ENCODE results near the gene MROH9. TPM values are rescaled to one million over a fixed set of nuclear protein-coding genes. Genes with fewer than 3 reads are reported as not detected.

Gene MROH9
- polyA plus RNA-seq, 1 of the 3 experiments (the other 2 are of a cell fraction) = 0.26 TPM

DNA sequence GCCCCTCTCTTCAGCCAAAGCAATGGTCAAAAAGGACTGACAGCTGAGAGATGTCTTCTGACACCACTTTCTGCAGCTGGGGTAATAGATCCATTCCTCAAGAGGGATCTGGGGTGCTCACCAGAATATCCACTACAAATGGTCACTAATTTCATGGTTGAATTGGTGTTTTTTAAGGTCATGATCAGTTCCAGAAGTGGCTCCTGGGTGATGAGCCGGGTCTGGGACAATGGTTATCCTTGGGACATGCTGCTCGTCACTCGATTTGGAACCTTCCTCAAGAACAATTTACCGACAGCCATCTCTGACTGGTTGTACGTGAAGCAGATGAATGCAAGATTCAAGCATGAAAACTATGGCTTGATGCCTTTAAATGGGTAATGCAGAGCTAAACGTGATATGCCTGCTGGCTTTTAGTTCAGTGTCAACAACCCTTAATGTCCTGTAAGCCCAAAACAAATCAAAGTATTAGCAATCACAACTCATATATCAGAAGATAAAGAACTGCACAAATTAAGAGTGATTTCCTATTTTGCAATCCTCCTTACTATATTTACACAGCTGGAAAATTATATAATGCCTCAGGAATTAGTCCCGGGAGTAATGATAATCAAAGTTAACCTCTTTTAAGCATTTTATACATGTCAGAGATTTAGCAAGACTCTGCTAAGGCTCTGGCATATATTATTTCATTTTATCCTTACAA is 175.4 kb downstream of the MROH9 start (continued):
- TF ChIP-seq TCF12 (IDR thresholded peaks at IDR 0.05) (no peak), RCOR1 (IDR thresholded peaks at IDR 0.05; ENCODE audit: low read length) (no peak), NFIC (IDR thresholded peaks at IDR 0.05; ENCODE audit: borderline replicate concordance) (no peak), JUND (IDR thresholded peaks at IDR 0.05) (no peak), MEF2A (IDR thresholded peaks at IDR 0.05; ENCODE audit: borderline replicate concordance, low read depth) (no peak), FOXJ3 (CRISPR knock-in tag; IDR thresholded peaks at IDR 0.05) (no peak)
- TF ChIP-seq, protein P1, sequence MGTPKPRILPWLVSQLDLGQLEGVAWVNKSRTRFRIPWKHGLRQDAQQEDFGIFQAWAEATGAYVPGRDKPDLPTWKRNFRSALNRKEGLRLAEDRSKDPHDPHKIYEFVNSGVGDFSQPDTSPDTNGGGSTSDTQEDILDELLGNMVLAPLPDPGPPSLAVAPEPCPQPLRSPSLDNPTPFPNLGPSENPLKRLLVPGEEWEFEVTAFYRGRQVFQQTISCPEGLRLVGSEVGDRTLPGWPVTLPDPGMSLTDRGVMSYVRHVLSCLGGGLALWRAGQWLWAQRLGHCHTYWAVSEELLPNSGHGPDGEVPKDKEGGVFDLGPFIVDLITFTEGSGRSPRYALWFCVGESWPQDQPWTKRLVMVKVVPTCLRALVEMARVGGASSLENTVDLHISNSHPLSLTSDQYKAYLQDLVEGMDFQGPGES (IDR thresholded peaks at IDR 0.05; ENCODE audit: low read depth, low read length) = no peak

DNA sequence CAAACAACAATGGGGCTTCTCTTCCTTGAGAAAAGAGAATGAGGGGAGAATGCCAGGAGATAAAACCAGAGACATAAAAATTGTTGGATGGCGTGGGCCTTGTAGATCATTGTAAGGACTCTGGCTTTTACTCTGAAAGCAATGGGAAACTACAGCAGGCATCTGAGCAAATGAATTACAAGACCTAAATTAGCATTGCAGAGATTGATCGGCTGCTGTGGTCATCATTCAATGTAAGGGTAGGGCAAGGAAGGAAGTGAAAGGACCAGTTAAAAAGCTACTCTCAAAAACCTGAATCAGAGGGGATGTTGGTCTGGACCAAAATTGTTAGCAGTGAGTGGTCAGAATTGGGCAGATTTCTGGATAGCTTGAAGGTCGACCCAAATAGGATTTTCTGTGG is 176.8 kb downstream of the MROH9 start:
- WGBS (ENCODE audit: low lambda C conversion rate) = 2% methylated on average over 3 of the region's 3 CpGs
- no peaks in the 10 kb centered on the region for H3K36me3 ChIP-seq (replicated peaks in 1 of 2; ENCODE audit: control insufficient read depth in 1 of 2, insufficient read depth in 2 of 2, low read length in 1 of 2)
- no peaks in the 10 kb centered on the region for H3K79me2 ChIP-seq (ENCODE audit: insufficient read depth)
- H2AFZ ChIP-seq (ENCODE audit: low read depth) = no peak overlapping the region
- H3K27ac ChIP-seq (ENCODE audit: low read depth in 2 of 2, low read length in 1 of 2) = no peak overlapping the region
- no peak overlapping the region for H3K4me2 ChIP-seq
- no peak for TF ChIP-seq SIN3A (IDR thresholded peaks at IDR 0.05; ENCODE audit: borderline replicate concordance, low read depth, low read length)
- TF ChIP-seq, protein P1 (IDR thresholded peaks at IDR 0.05; ENCODE audit: low read depth, low read length) = no peak
- TF ChIP-seq EZH2phosphoT487 (IDR thresholded peaks at IDR 0.05; ENCODE audit: borderline replicate concordance, low read depth) = no peak
- TF ChIP-seq, protein P2, sequence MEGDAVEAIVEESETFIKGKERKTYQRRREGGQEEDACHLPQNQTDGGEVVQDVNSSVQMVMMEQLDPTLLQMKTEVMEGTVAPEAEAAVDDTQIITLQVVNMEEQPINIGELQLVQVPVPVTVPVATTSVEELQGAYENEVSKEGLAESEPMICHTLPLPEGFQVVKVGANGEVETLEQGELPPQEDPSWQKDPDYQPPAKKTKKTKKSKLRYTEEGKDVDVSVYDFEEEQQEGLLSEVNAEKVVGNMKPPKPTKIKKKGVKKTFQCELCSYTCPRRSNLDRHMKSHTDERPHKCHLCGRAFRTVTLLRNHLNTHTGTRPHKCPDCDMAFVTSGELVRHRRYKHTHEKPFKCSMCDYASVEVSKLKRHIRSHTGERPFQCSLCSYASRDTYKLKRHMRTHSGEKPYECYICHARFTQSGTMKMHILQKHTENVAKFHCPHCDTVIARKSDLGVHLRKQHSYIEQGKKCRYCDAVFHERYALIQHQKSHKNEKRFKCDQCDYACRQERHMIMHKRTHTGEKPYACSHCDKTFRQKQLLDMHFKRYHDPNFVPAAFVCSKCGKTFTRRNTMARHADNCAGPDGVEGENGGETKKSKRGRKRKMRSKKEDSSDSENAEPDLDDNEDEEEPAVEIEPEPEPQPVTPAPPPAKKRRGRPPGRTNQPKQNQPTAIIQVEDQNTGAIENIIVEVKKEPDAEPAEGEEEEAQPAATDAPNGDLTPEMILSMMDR (IDR thresholded peaks at IDR 0.05) = no peak
- TF ChIP-seq, protein P3, sequence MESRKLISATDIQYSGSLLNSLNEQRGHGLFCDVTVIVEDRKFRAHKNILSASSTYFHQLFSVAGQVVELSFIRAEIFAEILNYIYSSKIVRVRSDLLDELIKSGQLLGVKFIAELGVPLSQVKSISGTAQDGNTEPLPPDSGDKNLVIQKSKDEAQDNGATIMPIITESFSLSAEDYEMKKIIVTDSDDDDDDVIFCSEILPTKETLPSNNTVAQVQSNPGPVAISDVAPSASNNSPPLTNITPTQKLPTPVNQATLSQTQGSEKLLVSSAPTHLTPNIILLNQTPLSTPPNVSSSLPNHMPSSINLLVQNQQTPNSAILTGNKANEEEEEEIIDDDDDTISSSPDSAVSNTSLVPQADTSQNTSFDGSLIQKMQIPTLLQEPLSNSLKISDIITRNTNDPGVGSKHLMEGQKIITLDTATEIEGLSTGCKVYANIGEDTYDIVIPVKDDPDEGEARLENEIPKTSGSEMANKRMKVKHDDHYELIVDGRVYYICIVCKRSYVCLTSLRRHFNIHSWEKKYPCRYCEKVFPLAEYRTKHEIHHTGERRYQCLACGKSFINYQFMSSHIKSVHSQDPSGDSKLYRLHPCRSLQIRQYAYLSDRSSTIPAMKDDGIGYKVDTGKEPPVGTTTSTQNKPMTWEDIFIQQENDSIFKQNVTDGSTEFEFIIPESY (IDR thresholded peaks at IDR 0.05; ENCODE audit: borderline replicate concordance, low read depth) = no peak
- no peak for TF ChIP-seq POLR2AphosphoS5 (IDR thresholded peaks at IDR 0.05; ENCODE audit: low read depth, low read length)
- H3K9me2 ChIP-seq = no peaks in the 10 kb centered on the region
- H3K4me3 ChIP-seq (ENCODE audit: low read depth in 2 of 2, low read length in 1 of 2) = no peak overlapping the region
- no peaks in the 10 kb centered on the region for H3K9me3 ChIP-seq
- CTCF ChIA-PET = interaction anchor here (0.8 kb wide), 1 partner anchor 115 kb away, joined by 4 read pairs; no protein-coding TSS in a partner anchor
- no peaks in the 10 kb centered on the region for H3K4me1 ChIP-seq (ENCODE audit: control insufficient read depth in 1 of 2, insufficient read depth in 2 of 2, low read depth in 1 of 2, low read length in 1 of 2)
- no peaks in the 10 kb centered on the region for H3F3A ChIP-seq (replicated peaks; ENCODE audit: insufficient read depth)
- H3K9ac ChIP-seq = no peak overlapping the region
- POLR2A ChIA-PET = no interaction called here
- no peak for DNase-seq
- no peaks in the 10 kb centered on the region for H4K20me1 ChIP-seq (ENCODE audit: insufficient read depth)
- H3K27me3 ChIP-seq (ENCODE audit: insufficient read depth) = peaks cover 8% of the 10 kb centered on the region; the same call in 1 of the 2 replicates

All from SK-N-SH (cell line).